Tibial artery (tissue), 4 donors: ENCODE data around the gene NMT1.
A peak's percentile ranks its signal among the peaks of the same experiment; 100 is the strongest.

Source experiments
- DNase-seq, 2 donors: peaks; one replicate each; pipeline ENCODE4 v3.0.0-alpha.2; 2019
- H3K27ac ChIP-seq, 2 donors: fragments of 200-600 bp; sonication (generic) in 1 of 2; 1 replicate in 1 of 2; 2 replicates in 1 of 2; pipeline ENCODE4 v1.5.1; 2018 to 2019; ENCODE audit warnings: mild to moderate bottlenecking in 1 of 2
- H3K27me3 ChIP-seq, 2 donors: fragments of 200-600 bp; sonication (generic) in 1 of 2; one replicate each; pipeline versions ENCODE4 v1.5.1 to v1.6.0; 2016 to 2019
- H3K36me3 ChIP-seq, 3 donors: fragments of 200-600 bp; sonication (generic) in 2 of 3; one replicate each; pipeline ENCODE4 v1.5.1; 2016 to 2019; ENCODE audit warnings: mild to moderate bottlenecking in 2 of 3
- H3K4me1 ChIP-seq, 4 donors: fragments of 200-600 bp; sonication (generic) in 2 of 4; 1 replicate in 3 of 4; 2 replicates in 1 of 4; pipeline ENCODE4 v1.5.1; 2016 to 2019
- H3K4me3 ChIP-seq, 2 donors: fragments of 200-600 bp; sonication (generic) in 1 of 2; 1 replicate in 1 of 2; 2 replicates in 1 of 2; pipeline ENCODE4 v1.5.1; 2018 to 2019; ENCODE audit warnings: mild to moderate bottlenecking in 2 of 2
- H3K9me3 ChIP-seq, 3 donors: fragments of 200-600 bp; sonication (generic) in 1 of 3; one replicate each; pipeline ENCODE4 v1.5.1; 2016 to 2019
- intact Hi-C: fragments of 100-400 bp; cut with DNase I; formaldehyde crosslinking; loops from one replicate; pipeline ENCODE4 v1.15.0; 2023; ENCODE audit warnings: low total_unique reads
- TF ChIP-seq, protein P1 (sequence below), 2 experiments: fragments of 200-600 bp in 1 of 2; fragments of 450-650 bp in 1 of 2; IDR thresholded peaks; one replicate each; pipeline ENCODE4 v1.5.1; 2017 to 2019; ENCODE audit warnings: antibody characterized with exemption in 2 of 2, mild to moderate bottlenecking in 1 of 2, moderate library complexity in 1 of 2

Gene NMT1

GRCh38 chr17:45107293-45108010 is 46.3 kb downstream of the NMT1 start:
- no peaks in the 10 kb centered on the region for H3K9me3 ChIP-seq
- intact Hi-C loops = loop anchor here (5.0 kb wide), 1 partner anchor 195 kb away; no protein-coding TSS in a partner anchor
- no peak for DNase-seq
- peaks cover 4 to 63% (median 40%) of the 10 kb centered on the region in 4 donors for H3K4me1 ChIP-seq
- no peak overlapping the region for H3K4me3 ChIP-seq
- peak overlapping the region in 1 of 2 donors; percentile 91 for H3K27ac ChIP-seq
- no peaks in the 10 kb centered on the region for H3K27me3 ChIP-seq
- peaks cover 62 to 75% (median 72%) of the 10 kb centered on the region in 3 donors for H3K36me3 ChIP-seq
- TF ChIP-seq, protein P1, sequence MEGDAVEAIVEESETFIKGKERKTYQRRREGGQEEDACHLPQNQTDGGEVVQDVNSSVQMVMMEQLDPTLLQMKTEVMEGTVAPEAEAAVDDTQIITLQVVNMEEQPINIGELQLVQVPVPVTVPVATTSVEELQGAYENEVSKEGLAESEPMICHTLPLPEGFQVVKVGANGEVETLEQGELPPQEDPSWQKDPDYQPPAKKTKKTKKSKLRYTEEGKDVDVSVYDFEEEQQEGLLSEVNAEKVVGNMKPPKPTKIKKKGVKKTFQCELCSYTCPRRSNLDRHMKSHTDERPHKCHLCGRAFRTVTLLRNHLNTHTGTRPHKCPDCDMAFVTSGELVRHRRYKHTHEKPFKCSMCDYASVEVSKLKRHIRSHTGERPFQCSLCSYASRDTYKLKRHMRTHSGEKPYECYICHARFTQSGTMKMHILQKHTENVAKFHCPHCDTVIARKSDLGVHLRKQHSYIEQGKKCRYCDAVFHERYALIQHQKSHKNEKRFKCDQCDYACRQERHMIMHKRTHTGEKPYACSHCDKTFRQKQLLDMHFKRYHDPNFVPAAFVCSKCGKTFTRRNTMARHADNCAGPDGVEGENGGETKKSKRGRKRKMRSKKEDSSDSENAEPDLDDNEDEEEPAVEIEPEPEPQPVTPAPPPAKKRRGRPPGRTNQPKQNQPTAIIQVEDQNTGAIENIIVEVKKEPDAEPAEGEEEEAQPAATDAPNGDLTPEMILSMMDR (IDR thresholded peaks at IDR 0.05) = no peak

GRCh38 chr17:45108051-45108450 is 46.9 kb downstream of the NMT1 start:
- peak overlapping the region in 1 of 2 donors; percentile 91 for H3K27ac ChIP-seq
- peaks cover 63 to 75% (median 72%) of the 10 kb centered on the region in 3 donors for H3K36me3 ChIP-seq
- TF ChIP-seq, protein P1 (IDR thresholded peaks at IDR 0.05) = no peak
- DNase-seq = no peak
- peaks cover 4 to 69% (median 42%) of the 10 kb centered on the region in 4 donors for H3K4me1 ChIP-seq
- H3K27me3 ChIP-seq = no peaks in the 10 kb centered on the region
- H3K4me3 ChIP-seq = no peak overlapping the region
- H3K9me3 ChIP-seq = no peaks in the 10 kb centered on the region
- intact Hi-C loops = loop anchor here (5.0 kb wide), 1 partner anchor 196 kb away; no protein-coding TSS in a partner anchor

GRCh38 chr17:45108595-45109521 is 47.7 kb downstream of the NMT1 start:
- Histone ChIP-seq H3K36me3 (peaks cover 61 to 75% (median 72%) of the 10 kb centered on the region in 3 donors), H3K4me3 (no peak overlapping the region), H3K27me3 (no peaks in the 10 kb centered on the region), H3K4me1 (peaks cover 4 to 76% (median 43%) of the 10 kb centered on the region in 4 donors), H3K27ac (peak overlapping the region; percentile 87 to 91), H3K9me3 (no peaks in the 10 kb centered on the region)
- TF ChIP-seq, protein P1 (IDR thresholded peaks at IDR 0.05) = no peak
- DNase-seq = no peak
- intact Hi-C loops = loop anchor here (5.0 kb wide), 1 partner anchor 197 kb away; no protein-coding TSS in a partner anchor

GRCh38 chr17:45110676-45111611 is 49.8 kb downstream of the NMT1 start:
- Histone ChIP-seq H3K4me3 (no peak overlapping the region), H3K27me3 (no peaks in the 10 kb centered on the region), H3K36me3 (peaks cover 42 to 75% (median 72%) of the 10 kb centered on the region in 3 donors), H3K4me1 (peaks cover 4 to 75% (median 43%) of the 10 kb centered on the region in 4 donors), H3K27ac (peak overlapping the region; percentile 87 to 91), H3K9me3 (no peaks in the 10 kb centered on the region)
- intact Hi-C loops = no loop called here
- TF ChIP-seq, protein P1 (IDR thresholded peaks at IDR 0.05) = peak in 1 of 2 experiments; percentile 41
- peak; percentile 63 to 91 for DNase-seq
